Loucy (cell line): Measurements from ENCODE around the gene APOO.
"Not testable (repeated sequence)": the region's sequence is repeated elsewhere in the genome, so short reads cannot be mapped to it uniquely, and the experiment has no call there.

ENCODE experiments used
- H2AFZ ChIP-seq: fragments of 200-600 bp; sonication (generic); 2 replicates; pipeline ENCODE4 v1.6.0; 2016; ENCODE audit warnings: antibody characterized with exemption, mild to moderate bottlenecking, low read length, moderate library complexity
- H3F3A ChIP-seq: fragments of 200-600 bp; 2 replicates; pipeline ENCODE4 v1.6.0; 2016; ENCODE audit warnings: antibody characterized with exemption, low read depth, mild to moderate bottlenecking
- H3K27me3 ChIP-seq: fragments of 200-600 bp; sonication (generic); 2 replicates; pipeline ENCODE4 v1.6.1; 2014; ENCODE audit warnings: low read length, mild to moderate bottlenecking; ENCODE audit not compliant: insufficient read depth, poor library complexity, severe bottlenecking
- H3K36me3 ChIP-seq: fragments of 200-600 bp; sonication (generic); 2 replicates; pipeline ENCODE4 v1.6.1; 2016; ENCODE audit warnings: low read length; ENCODE audit not compliant: insufficient read depth
- H3K4me1 ChIP-seq: fragments of 200-600 bp; sonication (generic); 2 replicates; pipeline ENCODE4 v1.5.1; 2014; ENCODE audit warnings: low read length, mild to moderate bottlenecking; ENCODE audit not compliant: insufficient read depth, poor library complexity, severe bottlenecking
- H3K4me2 ChIP-seq: fragments of 200-600 bp; sonication (generic); 2 replicates; pipeline ENCODE4 v1.6.0; 2014; ENCODE audit warnings: antibody characterized with exemption, low read length, low read depth, mild to moderate bottlenecking; ENCODE audit not compliant: poor library complexity, severe bottlenecking
- H3K4me3 ChIP-seq: fragments of 200-600 bp; sonication (generic); 2 replicates; pipeline ENCODE4 v1.5.1; 2014; ENCODE audit warnings: low read length, mild to moderate bottlenecking, mixed read lengths; ENCODE audit not compliant: poor library complexity, severe bottlenecking
- H3K79me2 ChIP-seq: fragments of 200-600 bp; sonication (generic); 2 replicates; pipeline ENCODE4 v1.6.1; 2014; ENCODE audit warnings: low read length; ENCODE audit not compliant: insufficient read depth
- H3K9ac ChIP-seq: fragments of 200-600 bp; sonication (generic); 2 replicates; pipeline ENCODE4 v1.6.0; 2014; ENCODE audit warnings: mild to moderate bottlenecking, low read depth, low read length, moderate library complexity; ENCODE audit not compliant: poor library complexity, severe bottlenecking
- H3K9me2 ChIP-seq: fragments of 200-600 bp; sonication (generic); replicated peaks from 2 replicates; pipeline ENCODE4 v1.6.1; 2016; ENCODE audit warnings: low read depth, low read length, mixed read lengths
- H3K9me3 ChIP-seq: fragments of 200-600 bp; sonication (generic); 2 replicates; pipeline ENCODE4 v1.6.1; 2014; ENCODE audit warnings: mild to moderate bottlenecking, antibody characterized with exemption, low read length, low read depth; ENCODE audit not compliant: insufficient read depth
- H4K20me1 ChIP-seq: fragments of 200-600 bp; sonication (generic); 2 replicates; pipeline ENCODE4 v1.6.0; 2014; ENCODE audit warnings: antibody characterized with exemption, low read length, mild to moderate bottlenecking; ENCODE audit not compliant: insufficient read depth, poor library complexity, severe bottlenecking
- CTCF ChIP-seq: fragments of 200-600 bp; sonication (generic); conservative IDR thresholded peaks from 2 replicates; pipeline ENCODE4 v1.5.1; 2014; ENCODE audit warnings: mild to moderate bottlenecking, antibody characterized with exemption, low read length
- EZH2phosphoT487 ChIP-seq: fragments of 200-600 bp; IDR thresholded peaks from 2 replicates; pipeline ENCODE4 v1.6.1; 2018; ENCODE audit warnings: antibody characterized with exemption, mild to moderate bottlenecking, moderate library complexity, borderline replicate concordance

Gene APOO

GRCh38 chrX:23898412-23898959 lies 9.3 kb downstream of the APOO start:
- Histone ChIP-seq H3K4me3 (no peak overlapping the region), H3K9ac (no peak overlapping the region), H3K9me2 (no peaks in the 10 kb centered on the region), H3F3A (no peaks in the 10 kb centered on the region), H3K4me2 (no peak overlapping the region), H3K79me2 (no peaks in the 10 kb centered on the region), H3K36me3 (no peaks in the 10 kb centered on the region), H2AFZ (no peak overlapping the region), H3K9me3 (no peaks in the 10 kb centered on the region), H3K4me1 (peaks cover 13% of the 10 kb centered on the region), H3K27me3 (no peaks in the 10 kb centered on the region), H4K20me1 (no peaks in the 10 kb centered on the region)
- TF ChIP-seq EZH2phosphoT487 (no peak), CTCF (no peak)

GRCh38 chrX:23896981-23897380 lies 10.8 kb downstream of the APOO start:
- Histone ChIP-seq H3K36me3 (no peaks in the 10 kb centered on the region), H4K20me1 (no peaks in the 10 kb centered on the region), H2AFZ (no peak overlapping the region), H3K27me3 (no peaks in the 10 kb centered on the region), H3K4me1 (peaks cover 13% of the 10 kb centered on the region), H3K79me2 (no peaks in the 10 kb centered on the region), H3K9me3 (no peaks in the 10 kb centered on the region), H3K4me2 (no peak overlapping the region), H3K4me3 (no peak overlapping the region), H3F3A (no peaks in the 10 kb centered on the region), H3K9ac (no peak overlapping the region), H3K9me2 (no peaks in the 10 kb centered on the region)
- TF ChIP-seq EZH2phosphoT487 (no peak), CTCF (no peak)

- not testable (repeated sequence) for H3K9ac ChIP-seq, H3K9me2 ChIP-seq, H3K36me3 ChIP-seq, H3K4me3 ChIP-seq, H3K27me3 ChIP-seq, H4K20me1 ChIP-seq, H2AFZ ChIP-seq, H3K9me3 ChIP-seq, H3K4me2 ChIP-seq, H3K79me2 ChIP-seq, H3F3A ChIP-seq
- peaks cover 10% of the 10 kb centered on the region for H3K4me1 ChIP-seq
Measured at GRCh38 chrX:23896539-23896938, 11.2 kb downstream of the APOO start.

- not testable (repeated sequence) for H4K20me1 ChIP-seq, H3K9ac ChIP-seq, H3K79me2 ChIP-seq, H3K4me2 ChIP-seq, H3K4me3 ChIP-seq, H3K9me2 ChIP-seq, H3K9me3 ChIP-seq, H3K4me1 ChIP-seq, H3K36me3 ChIP-seq, H3K27me3 ChIP-seq, H2AFZ ChIP-seq, H3F3A ChIP-seq
Measured at GRCh38 chrX:23894993-23895392, 12.7 kb downstream of the APOO start.
